ENCODE results near the gene TUBGCP2.
"Not testable (repeated sequence)": the region's sequence is repeated elsewhere in the genome, so short reads cannot be mapped to it uniquely, and the experiment has no call there.

Gene TUBGCP2

DNA sequence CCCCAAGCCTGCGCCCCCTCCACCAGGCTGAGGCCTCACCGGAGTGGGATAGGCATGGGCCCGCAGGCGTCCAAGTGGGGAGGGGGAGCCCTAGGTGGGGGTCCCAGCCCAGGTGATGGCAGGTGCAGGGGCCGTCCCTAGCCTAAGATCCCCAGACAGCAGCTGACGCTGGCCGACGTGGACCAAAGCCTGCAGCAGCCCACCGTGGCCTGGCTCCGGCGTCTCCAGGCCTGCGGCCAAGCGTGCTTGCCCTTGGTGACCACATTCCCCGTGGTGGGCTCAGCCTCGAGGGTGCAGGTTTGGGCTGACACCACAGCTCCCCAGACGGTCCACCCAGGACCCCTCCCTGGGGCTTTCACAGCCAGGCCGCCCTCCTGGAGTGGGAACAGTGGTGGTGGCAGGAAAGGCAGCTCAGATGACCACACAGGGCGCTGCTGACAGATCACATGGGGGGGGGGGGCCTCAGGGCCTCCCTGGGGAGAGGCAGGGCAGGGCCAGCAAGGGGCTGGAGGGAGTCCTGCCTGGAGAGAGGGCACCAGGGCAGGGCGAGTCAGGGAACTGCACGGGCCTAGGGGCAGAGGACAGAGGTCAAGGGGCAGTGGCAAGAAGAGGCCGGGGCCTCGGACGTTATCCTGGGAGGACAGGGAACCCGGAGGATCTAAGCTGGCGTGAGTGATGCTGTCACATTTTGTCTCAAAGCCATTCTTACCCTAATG, 31.2 kb downstream of the TUBGCP2 start:
- DNase-seq = no peak

DNA sequence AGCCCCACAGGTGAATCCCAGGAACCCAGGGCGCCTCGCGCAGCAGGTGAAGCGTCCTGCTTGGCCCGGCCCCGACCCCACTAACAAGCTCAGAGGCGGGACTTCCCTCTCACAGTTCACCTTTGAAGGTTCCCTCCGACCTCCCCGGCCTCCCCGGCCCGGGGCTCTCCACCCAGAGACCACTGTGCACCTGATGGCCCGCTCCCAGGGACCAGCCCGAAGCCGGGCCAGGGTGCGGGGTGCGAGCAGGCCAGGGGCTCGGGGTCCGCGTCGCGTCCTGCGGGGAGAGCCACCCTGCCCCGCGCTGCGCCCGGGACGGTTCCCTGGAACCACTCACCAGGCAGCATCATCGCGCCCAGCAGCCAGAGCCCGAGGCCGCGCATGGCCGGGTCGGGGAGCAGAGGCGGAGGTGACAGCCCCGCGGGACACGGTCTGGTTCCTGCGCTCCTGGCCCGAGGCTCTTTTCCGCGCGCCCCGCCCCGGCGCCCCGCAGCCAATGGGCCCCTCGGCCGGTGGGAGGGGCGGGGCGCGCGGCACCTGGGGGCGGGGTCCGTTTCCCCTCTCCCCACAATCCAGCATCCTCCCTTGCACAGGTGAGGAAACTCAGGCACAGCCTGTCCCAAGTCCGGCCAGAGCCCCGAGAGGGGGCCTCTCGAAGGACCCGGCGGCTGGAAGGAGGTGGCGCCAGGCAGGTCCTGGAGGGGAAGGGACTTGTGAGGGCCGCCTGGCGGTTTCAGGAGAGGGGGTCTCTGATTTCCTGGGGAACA, 32.1 kb downstream of the TUBGCP2 start, which contains the start of gene ADAM8:
TSS of gene ADAM8 (minus strand) at position 434 of the 767 bp plus-strand sequence. CDS start at position 383, 51 bp downstream.
- no peak for DNase-seq

- DNase-seq = no peak
Measured at GRCh38 chr10:133276100-133276434, 32.6 kb downstream of the TUBGCP2 start.

DNA sequence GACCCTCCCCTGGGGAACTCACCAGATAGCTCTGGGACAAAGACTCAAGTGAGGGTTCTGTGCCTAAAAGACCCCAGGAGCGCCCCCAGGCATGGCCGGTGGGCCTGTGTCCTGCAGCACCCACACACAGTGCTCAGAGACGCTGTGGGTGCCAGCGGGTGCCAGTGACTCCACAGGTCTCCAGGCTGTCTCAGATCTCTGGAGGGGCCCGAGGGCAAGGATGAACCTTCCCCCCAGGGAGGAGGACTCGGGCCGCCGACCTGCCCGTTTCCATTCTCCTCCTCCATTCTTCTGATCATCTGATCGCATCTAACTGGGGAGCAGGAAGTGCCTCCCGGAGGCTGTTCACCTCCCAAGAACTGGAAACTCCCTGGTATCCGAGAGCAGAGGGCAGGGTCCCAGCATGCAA, 33.0 kb downstream of the TUBGCP2 start:
- no peak for DNase-seq

- no peak for DNase-seq
Measured at GRCh38 chr10:133274751-133275683, 33.7 kb downstream of the TUBGCP2 start.

- no peak for DNase-seq
Measured at GRCh38 chr10:133273534-133274143, 35.0 kb downstream of the TUBGCP2 start.

DNA sequence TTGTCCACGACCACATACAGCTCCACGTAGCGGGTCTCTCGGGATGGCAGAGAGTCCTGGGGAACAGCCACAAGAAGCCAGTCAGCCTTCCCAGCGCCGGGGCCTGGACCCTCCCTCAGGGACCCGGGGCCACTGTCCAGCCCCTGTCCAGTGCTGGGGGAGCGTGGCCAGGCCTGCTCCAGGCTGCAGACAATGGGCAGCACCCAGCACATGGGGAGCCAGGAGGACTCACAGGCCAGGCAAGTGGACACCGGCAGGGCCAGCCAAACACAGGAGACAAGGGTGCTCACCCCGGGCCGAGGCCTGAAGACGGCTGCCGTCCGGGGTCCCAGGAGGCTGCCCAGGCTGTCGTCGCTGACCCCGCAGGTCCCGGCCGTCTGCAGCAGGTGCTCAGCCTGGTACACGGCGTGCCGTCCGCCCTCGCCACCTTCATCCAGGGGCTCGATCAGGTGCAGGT, 35.7 kb downstream of the TUBGCP2 start:
- DNase-seq = no peak

GRCh38 chr10:133272301-133272963, 36.2 kb downstream of the TUBGCP2 start:
- no peak for DNase-seq

DNA sequence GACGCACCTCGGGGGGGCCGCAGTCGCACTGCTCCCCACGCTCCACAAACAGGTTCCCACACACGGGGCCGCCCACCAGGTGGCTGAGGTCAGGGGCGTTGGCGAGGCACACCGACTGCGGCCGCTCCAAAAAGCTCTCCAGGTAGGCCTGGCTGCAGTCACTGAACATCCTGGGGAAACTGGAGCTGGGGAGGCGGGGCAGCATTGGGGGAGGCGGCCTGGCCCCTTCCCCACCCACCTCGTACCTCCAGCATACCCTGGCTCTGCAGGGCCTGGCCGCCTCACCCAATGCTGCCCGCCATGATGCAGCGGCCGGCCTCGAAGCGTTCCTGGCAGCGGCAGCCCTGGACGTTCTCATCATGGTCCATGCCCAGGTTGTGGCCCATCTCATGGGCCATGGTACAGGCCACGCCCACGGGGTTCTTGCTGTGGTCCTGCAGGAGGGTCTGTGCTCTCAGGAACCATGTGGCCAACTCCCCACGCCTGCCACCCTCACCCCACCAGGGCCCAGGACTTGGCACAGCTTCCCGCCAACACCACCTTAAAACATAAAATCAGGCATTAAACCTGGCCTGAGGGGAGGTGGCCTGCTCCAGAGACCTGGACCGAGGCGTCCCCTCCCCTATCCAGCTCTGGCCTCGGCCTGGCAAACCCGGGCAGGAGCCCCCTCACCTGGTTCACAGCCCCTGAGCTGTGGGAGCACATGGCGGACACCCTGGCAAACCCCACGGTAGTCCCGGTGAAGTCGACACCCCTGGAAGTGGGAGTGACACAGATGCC, 37.0 kb downstream of the TUBGCP2 start:
- DNase-seq = no peak

GRCh38 chr10:133270773-133271297, 37.8 kb downstream of the TUBGCP2 start:
- DNase-seq = no peak

DNA sequence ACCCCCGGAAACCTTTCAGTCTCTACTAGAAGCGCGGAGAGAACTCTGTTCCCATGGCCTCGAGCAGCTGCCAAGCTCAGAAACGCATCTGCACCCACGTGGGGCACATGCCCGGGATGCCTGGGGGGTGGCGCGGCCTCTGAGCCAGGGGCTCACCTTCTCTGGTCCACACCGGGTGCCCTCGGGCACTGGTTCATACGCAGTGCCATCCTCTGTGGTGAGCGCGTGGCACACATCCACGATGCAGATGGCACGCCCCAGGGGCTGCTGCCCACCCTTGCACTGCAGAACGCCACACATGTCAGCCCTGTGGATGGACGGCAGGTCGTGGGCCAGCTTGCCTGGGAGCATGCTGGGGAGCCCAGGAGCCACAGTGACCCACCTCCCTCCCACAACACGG, 38.5 kb downstream of the TUBGCP2 start:
- no peak for DNase-seq

GRCh38 chr10:133269367-133269766, 39.3 kb downstream of the TUBGCP2 start:
- DNase-seq = no peak

- no peak for DNase-seq
Measured at GRCh38 chr10:133268532-133268931, 40.1 kb downstream of the TUBGCP2 start.

DNA sequence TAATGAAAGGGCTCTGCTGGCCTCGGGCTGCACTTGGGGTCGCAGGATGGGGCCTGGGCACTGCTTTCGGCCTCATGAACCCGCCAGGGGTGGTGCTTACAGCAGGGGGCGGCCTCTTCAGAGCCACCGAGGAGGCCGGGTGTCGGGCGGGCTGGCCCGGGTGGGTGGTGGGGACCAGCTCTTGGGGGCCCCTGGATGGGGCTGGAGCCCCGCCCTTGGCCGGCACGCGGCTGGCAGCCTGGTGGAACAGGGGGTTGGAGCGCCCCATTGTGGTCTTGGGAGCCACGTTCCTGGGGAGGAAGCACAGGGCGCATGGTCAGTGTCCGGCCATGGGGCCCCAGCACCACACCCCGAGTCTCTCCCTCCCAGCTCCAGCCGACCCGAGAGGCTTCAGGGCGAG, 40.8 kb downstream of the TUBGCP2 start:
- no peak for DNase-seq

- no peak for DNase-seq
Measured at GRCh38 chr10:133267293-133267692, 41.4 kb downstream of the TUBGCP2 start.

GRCh38 chr10:133266056-133266795, 42.4 kb downstream of the TUBGCP2 start:
- DNase-seq = no peak

DNA sequence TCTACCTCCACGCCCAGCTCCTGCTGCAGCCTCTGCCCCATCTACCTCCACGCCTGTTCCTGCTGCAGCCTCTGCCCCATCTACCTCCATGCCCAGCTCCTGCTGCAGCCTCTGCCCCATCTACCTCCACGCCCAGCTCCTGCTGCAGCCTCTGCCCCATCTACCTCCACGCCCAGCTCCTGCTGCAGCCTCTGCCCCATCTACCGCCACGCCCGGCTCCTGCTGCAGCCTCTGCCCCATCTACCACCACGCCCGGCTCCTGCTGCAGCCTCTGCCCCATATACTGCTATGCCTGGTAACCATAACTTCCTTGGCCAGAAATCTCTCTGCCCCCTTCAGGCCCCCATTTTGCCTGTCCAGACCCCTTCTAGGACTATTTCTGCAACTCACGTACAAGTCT, 43.6 kb downstream of the TUBGCP2 start:
- not testable (repeated sequence) for DNase-seq

- DNase-seq = no peak
Measured at GRCh38 chr10:133264461-133264860, 44.2 kb downstream of the TUBGCP2 start.

GRCh38 chr10:133263674-133264073, 45.0 kb downstream of the TUBGCP2 start:
- DNase-seq = no peak

DNA sequence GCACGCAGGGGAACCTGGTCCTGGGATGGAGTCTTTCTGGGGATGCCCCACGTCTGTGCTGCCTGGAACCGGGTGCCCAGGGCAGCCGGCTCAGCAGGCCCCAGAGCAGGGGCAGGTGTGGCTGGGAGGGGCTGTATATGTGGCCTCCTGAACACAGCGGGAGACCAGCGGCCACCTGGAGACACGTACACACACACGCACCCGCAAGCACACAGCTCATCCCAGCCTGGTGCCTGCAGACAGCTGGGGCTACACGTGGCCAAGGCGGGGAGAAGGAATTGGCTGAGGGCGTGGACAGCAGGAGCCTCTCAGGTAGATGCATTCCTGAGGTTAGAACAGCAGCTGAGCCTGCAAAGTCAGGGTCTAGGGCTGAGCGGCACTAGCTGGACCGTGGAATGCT, 46.0 kb downstream of the TUBGCP2 start:
- DNase-seq = no peak

Data from NCI-H2029 (cell line).